Esophagus squamous epithelium (tissue), 4 donors: ENCODE results near the gene SLC26A11.

Source experiments
- CTCF ChIP-seq, 6 experiments: fragments of 450-650 bp in 4 of 6; fragments of 200-600 bp in 2 of 6; sonication (generic) in 2 of 6; IDR thresholded peaks; one replicate each; pipeline ENCODE4 v1.5.1; 2016 to 2019; ENCODE audit warnings: antibody characterized with exemption in 6 of 6, mild to moderate bottlenecking in 4 of 6, moderate library complexity in 4 of 6
- POLR2A ChIP-seq, 4 donors: fragments of 450-650 bp; IDR thresholded peaks; one replicate each; pipeline ENCODE4 v1.6.1; 2017; ENCODE audit warnings: antibody characterized with exemption in 4 of 4, mild to moderate bottlenecking in 4 of 4, moderate library complexity in 3 of 4

GRCh38 chr17:80267391-80267790, 47.2 kb downstream of the SLC26A11 start:
- TF ChIP-seq CTCF (IDR thresholded peaks at IDR 0.05) (no peak), POLR2A (IDR thresholded peaks at IDR 0.05) (no peak)
